ENCODE data around the gene HEXA.

DNA sequence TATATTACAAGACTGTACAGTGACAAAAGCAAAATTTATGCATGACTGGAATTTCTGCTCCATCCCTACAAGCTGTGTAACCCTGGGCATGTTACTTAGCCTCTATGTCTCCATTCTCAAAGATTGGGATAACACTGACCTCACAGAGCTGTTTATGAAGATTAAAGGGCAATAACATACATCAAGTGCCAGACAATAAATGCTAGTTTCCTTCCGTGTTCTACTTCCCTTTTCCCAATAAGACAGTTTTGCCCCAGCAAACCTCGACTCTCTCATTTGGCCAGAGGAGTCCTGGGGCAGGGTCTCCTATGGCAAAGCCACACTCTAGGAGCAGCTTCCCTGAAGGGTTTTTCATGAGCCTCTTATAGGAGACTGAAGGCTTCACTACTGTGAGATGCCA lies 7.5 kb downstream of the HEXA start:
- TF ChIP-seq, protein P1, sequence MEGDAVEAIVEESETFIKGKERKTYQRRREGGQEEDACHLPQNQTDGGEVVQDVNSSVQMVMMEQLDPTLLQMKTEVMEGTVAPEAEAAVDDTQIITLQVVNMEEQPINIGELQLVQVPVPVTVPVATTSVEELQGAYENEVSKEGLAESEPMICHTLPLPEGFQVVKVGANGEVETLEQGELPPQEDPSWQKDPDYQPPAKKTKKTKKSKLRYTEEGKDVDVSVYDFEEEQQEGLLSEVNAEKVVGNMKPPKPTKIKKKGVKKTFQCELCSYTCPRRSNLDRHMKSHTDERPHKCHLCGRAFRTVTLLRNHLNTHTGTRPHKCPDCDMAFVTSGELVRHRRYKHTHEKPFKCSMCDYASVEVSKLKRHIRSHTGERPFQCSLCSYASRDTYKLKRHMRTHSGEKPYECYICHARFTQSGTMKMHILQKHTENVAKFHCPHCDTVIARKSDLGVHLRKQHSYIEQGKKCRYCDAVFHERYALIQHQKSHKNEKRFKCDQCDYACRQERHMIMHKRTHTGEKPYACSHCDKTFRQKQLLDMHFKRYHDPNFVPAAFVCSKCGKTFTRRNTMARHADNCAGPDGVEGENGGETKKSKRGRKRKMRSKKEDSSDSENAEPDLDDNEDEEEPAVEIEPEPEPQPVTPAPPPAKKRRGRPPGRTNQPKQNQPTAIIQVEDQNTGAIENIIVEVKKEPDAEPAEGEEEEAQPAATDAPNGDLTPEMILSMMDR (IDR thresholded peaks at IDR 0.05; ENCODE audit: low read length), result no peak
- TF ChIP-seq EZH2 (IDR thresholded peaks at IDR 0.05; ENCODE audit: borderline replicate concordance, low read length), result no peak

All from OCI-LY1 (cell line).